Tibial nerve (tissue), 4 donors: ENCODE measurements around the gene MYO9B. TPM values are rescaled to one million over a fixed set of nuclear protein-coding genes. Genes with fewer than 3 reads are reported as not detected.
A peak's percentile ranks its signal among the peaks of the same experiment; 100 is the strongest.
"Not testable (repeated sequence)": the region's sequence is repeated elsewhere in the genome, so short reads cannot be mapped to it uniquely, and the experiment has no call there.

Experiments
- DNase-seq, 2 donors: peaks; one replicate each; pipeline ENCODE4 v3.0.0-alpha.2; 2019; ENCODE audit warnings: low spot score in 2 of 2
- H3K27ac ChIP-seq, 4 donors: fragments of 200-600 bp; sonication (generic) in 3 of 4; one replicate each; pipeline ENCODE4 v1.5.1; 2017 to 2019; ENCODE audit warnings: mild to moderate bottlenecking in 1 of 4
- H3K27me3 ChIP-seq, 2 donors: fragments of 200-600 bp; sonication (generic) in 1 of 2; one replicate each; pipeline versions ENCODE4 v1.5.1 to v1.6.0; 2017 to 2019
- H3K36me3 ChIP-seq, 3 donors: fragments of 200-600 bp; sonication (generic); one replicate each; pipeline ENCODE4 v1.5.1; 2018 to 2019
- H3K4me1 ChIP-seq, 4 donors: fragments of 200-600 bp; sonication (generic) in 3 of 4; one replicate each; pipeline ENCODE4 v1.5.1; 2017 to 2019
- H3K4me3 ChIP-seq, 4 donors: fragments of 200-600 bp; sonication (generic) in 3 of 4; one replicate each; pipeline ENCODE4 v1.5.1; 2017 to 2019; ENCODE audit warnings: mild to moderate bottlenecking in 1 of 4, moderate library complexity in 1 of 4
- H3K9me3 ChIP-seq, 4 donors: fragments of 200-600 bp; sonication (generic) in 3 of 4; one replicate each; pipeline ENCODE4 v1.5.1; 2017 to 2019
- CTCF ChIP-seq, 5 experiments: fragments of 200-600 bp in 3 of 5; fragments of 450-650 bp in 2 of 5; sonication (generic) in 3 of 5; IDR thresholded peaks; one replicate each; pipeline ENCODE4 v1.5.1; 2016 to 2019; ENCODE audit warnings: antibody characterized with exemption in 5 of 5, mild to moderate bottlenecking in 3 of 5, moderate library complexity in 2 of 5
- EP300 ChIP-seq, 2 donors: sonication (generic); formaldehyde crosslinking; IDR thresholded peaks; one replicate each; pipeline ENCODE4 v1.6.1; 2017; ENCODE audit warnings: antibody characterized with exemption in 2 of 2, mild to moderate bottlenecking in 1 of 2
- POLR2A ChIP-seq, 2 donors: fragments of 450-650 bp; IDR thresholded peaks; one replicate each; pipeline ENCODE4 v1.6.1; 2017; ENCODE audit warnings: antibody characterized with exemption in 2 of 2, mild to moderate bottlenecking in 2 of 2, moderate library complexity in 2 of 2
- WGBS, 2 donors: methylation state at CpG; one replicate each; pipeline ENCODE4 v1.1.5; 2018; 5-methylcytosine and 5-hydroxymethylcytosine counted together
- total RNA-seq, 4 donors: library from RNA; depleted of rRNA; stranded (reverse); fragments of >200 nt; gene quantifications; one replicate each; pipeline ENCODE4 v1.1.0, GENCODE V29; 2016

MYO9B gene
- total RNA-seq, 4 donors from 2014 or later = 61.7 to 201 (median 115) TPM

GRCh38 chr19:17138052-17138846 lies 62.7 kb downstream of the MYO9B start:
- H3K36me3 ChIP-seq, H3K4me3 ChIP-seq, H3K27me3 ChIP-seq, H3K9me3 ChIP-seq: not testable (repeated sequence)
- DNase-seq = peak in 1 of 2 donors; percentile 17
- peaks cover 0 to 30% (median 19%) of the 10 kb centered on the region in 4 donors for H3K4me1 ChIP-seq
- TF ChIP-seq EP300 (IDR thresholded peaks at IDR 0.05) = peak in 1 of 2 donors; percentile 41
- H3K27ac ChIP-seq = peak overlapping the region in 1 of 4 donors; percentile 19
- 90 to 91% methylated on average over 10 of the region's 10 CpGs for WGBS, 2 donors

- TF ChIP-seq CTCF (IDR thresholded peaks at IDR 0.05) (no peak), EP300 (IDR thresholded peaks at IDR 0.05) (no peak), POLR2A (IDR thresholded peaks at IDR 0.05) (no peak)
- H3K36me3 ChIP-seq = peaks cover 0 to 8% (median 0%) of the 10 kb centered on the region in 3 donors
- peak overlapping the region in 1 of 4 donors; percentile 19 for H3K27ac ChIP-seq
- no peak for DNase-seq
- no peak overlapping the region for H3K4me3 ChIP-seq
- no peaks in the 10 kb centered on the region for H3K27me3 ChIP-seq
- 87 to 91% methylated on average over 10 of the region's 10 CpGs for WGBS, 2 donors
- H3K4me1 ChIP-seq = peaks cover 0 to 28% (median 19%) of the 10 kb centered on the region in 4 donors
- H3K9me3 ChIP-seq = no peaks in the 10 kb centered on the region
Observed at GRCh38 chr19:17138937-17139598, 63.5 kb downstream of the MYO9B start.

GRCh38 chr19:17144771-17145170 lies 69.2 kb downstream of the MYO9B start:
- Histone ChIP-seq H3K36me3 (peaks cover 0 to 50% (median 0%) of the 10 kb centered on the region in 3 donors), H3K27ac (peak overlapping the region in 1 of 4 donors; percentile 36)
- not testable (repeated sequence) for DNase-seq, H3K4me3 ChIP-seq, H3K27me3 ChIP-seq, H3K9me3 ChIP-seq, H3K4me1 ChIP-seq
- WGBS, 2 donors = 55 to 83% methylated on average over 13 of the region's 13 CpGs

- Histone ChIP-seq H3K4me3 (no peak overlapping the region), H3K9me3 (no peaks in the 10 kb centered on the region), H3K4me1 (peaks cover 0 to 3% (median 0%) of the 10 kb centered on the region in 4 donors), H3K27me3 (no peaks in the 10 kb centered on the region), H3K36me3 (peaks cover 0 to 60% (median 0%) of the 10 kb centered on the region in 3 donors), H3K27ac (peak overlapping the region in 1 of 4 donors; percentile 36)
- WGBS, 2 donors = 81 to 93% methylated on average over 7 of the region's 7 CpGs
- TF ChIP-seq CTCF (IDR thresholded peaks at IDR 0.05) = no peak
- TF ChIP-seq EP300 (IDR thresholded peaks at IDR 0.05) = no peak
- no peak for TF ChIP-seq POLR2A (IDR thresholded peaks at IDR 0.05)
- no peak for DNase-seq
Observed at GRCh38 chr19:17145546-17146497, 70.2 kb downstream of the MYO9B start.

GRCh38 chr19:17148130-17148529 lies 72.6 kb downstream of the MYO9B start:
- WGBS, 2 donors = 92 to 93% methylated on average over 5 of the region's 5 CpGs
- H3K4me3 ChIP-seq = no peak overlapping the region
- no peak for DNase-seq
- no peak overlapping the region for H3K27ac ChIP-seq
- no peaks in the 10 kb centered on the region for H3K9me3 ChIP-seq
- peaks cover 0 to 3% (median 0%) of the 10 kb centered on the region in 4 donors for H3K4me1 ChIP-seq
- peaks cover 0 to 67% (median 0%) of the 10 kb centered on the region in 3 donors for H3K36me3 ChIP-seq
- no peaks in the 10 kb centered on the region for H3K27me3 ChIP-seq
- TF ChIP-seq POLR2A (IDR thresholded peaks at IDR 0.05) (no peak), CTCF (IDR thresholded peaks at IDR 0.05) (no peak), EP300 (IDR thresholded peaks at IDR 0.05) (no peak)
